GM12878 (cell line): ENCODE data around the gene WFDC6.

ENCODE experiments used
- CBX3 ChIP-seq: fragments of 200-600 bp; sonication (generic); IDR thresholded peaks from 2 replicates; pipeline ENCODE4 v1.6.1; 2016; ENCODE audit warnings: low read depth, borderline replicate concordance
- TF ChIP-seq, protein P1 (sequence below), 3 experiments: IDR thresholded peaks in 2 of 3; conservative IDR thresholded peaks in 1 of 3; 2 replicates each; pipeline ENCODE4 v1.5.1; 2011; ENCODE audit warnings: low read depth in 3 of 3, low read length in 3 of 3, mild to moderate bottlenecking in 3 of 3, control low read depth in 2 of 3, moderate library complexity in 2 of 3, inconsistent platforms in 1 of 3, mixed read lengths in 1 of 3; ENCODE audit not compliant: control insufficient read depth in 2 of 3, insufficient read depth in 1 of 3; ENCODE audit errors: extremely low read depth in 1 of 3

GRCh38 chr20:45507011-45507820 is 32.1 kb downstream of the WFDC6 start:
- no peak for TF ChIP-seq CBX3
- TF ChIP-seq, protein P1, sequence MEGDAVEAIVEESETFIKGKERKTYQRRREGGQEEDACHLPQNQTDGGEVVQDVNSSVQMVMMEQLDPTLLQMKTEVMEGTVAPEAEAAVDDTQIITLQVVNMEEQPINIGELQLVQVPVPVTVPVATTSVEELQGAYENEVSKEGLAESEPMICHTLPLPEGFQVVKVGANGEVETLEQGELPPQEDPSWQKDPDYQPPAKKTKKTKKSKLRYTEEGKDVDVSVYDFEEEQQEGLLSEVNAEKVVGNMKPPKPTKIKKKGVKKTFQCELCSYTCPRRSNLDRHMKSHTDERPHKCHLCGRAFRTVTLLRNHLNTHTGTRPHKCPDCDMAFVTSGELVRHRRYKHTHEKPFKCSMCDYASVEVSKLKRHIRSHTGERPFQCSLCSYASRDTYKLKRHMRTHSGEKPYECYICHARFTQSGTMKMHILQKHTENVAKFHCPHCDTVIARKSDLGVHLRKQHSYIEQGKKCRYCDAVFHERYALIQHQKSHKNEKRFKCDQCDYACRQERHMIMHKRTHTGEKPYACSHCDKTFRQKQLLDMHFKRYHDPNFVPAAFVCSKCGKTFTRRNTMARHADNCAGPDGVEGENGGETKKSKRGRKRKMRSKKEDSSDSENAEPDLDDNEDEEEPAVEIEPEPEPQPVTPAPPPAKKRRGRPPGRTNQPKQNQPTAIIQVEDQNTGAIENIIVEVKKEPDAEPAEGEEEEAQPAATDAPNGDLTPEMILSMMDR (IDR thresholded peaks at IDR 0.05 in 2 of 3, conservative IDR thresholded peaks at IDR 0.05 in 1 of 3; ENCODE audit: control insufficient read depth in 2 of 3, extremely low read depth in 1 of 3, insufficient read depth in 1 of 3, low read depth in 3 of 3, low read length in 3 of 3) = no peak
